Measurements from ENCODE around the gene ZNF532. TPM values are rescaled to one million over a fixed set of nuclear protein-coding genes. Genes with fewer than 3 reads are reported as not detected.

ZNF532 gene
- total and polyA plus RNA-seq, 2 donors (not counting 3 experiments of a cell fraction or from before 2014, with no cell fraction given) = 42.3 to 70.1 TPM

- ChIA-PET CTCF (no interaction called here), POLR2A (no interaction called here)
- H3K4me3 ChIP-seq (replicated peaks in 1 of 3; ENCODE audit: insufficient read depth in 1 of 3, low read depth in 1 of 3, low read length in 3 of 3) = no peak overlapping the region
- H3K27me3 ChIP-seq (ENCODE audit: control insufficient read depth in 2 of 2, insufficient read depth in 2 of 2, low read length in 2 of 2) = peaks cover 0 to 5% of the 10 kb centered on the region in 2 experiments
- H3K9me3 ChIP-seq (replicated peaks; ENCODE audit: control insufficient read depth, insufficient read depth, low read length) = no peaks in the 10 kb centered on the region
- TF ChIP-seq FOS (IDR thresholded peaks at IDR 0.05; ENCODE audit: borderline replicate concordance, insufficient read depth, low read length) (no peak), MYC (IDR thresholded peaks at IDR 0.05; ENCODE audit: low read depth, low read length) (no peak), EZH2 (IDR thresholded peaks at IDR 0.05; ENCODE audit: borderline replicate concordance, low read depth, low read length, severe bottlenecking) (no peak), MAX (IDR thresholded peaks at IDR 0.05; ENCODE audit: insufficient read depth, insufficient read length) (no peak), CTCF (IDR thresholded peaks at IDR 0.05; ENCODE audit: extremely low read depth in 1 of 2, insufficient read depth in 1 of 2, low read depth in 1 of 2, low read length in 2 of 2) (no peak), POLR2AphosphoS5 (IDR thresholded peaks at IDR 0.05; ENCODE audit: insufficient read depth, low read depth, low read length) (no peak), GATA2 (IDR thresholded peaks at IDR 0.05; ENCODE audit: insufficient read depth, insufficient read length, low read depth, low read length) (no peak), POLR2A (IDR thresholded peaks at IDR 0.05; ENCODE audit: low read depth, low read length) (no peak), JUN (IDR thresholded peaks at IDR 0.05; ENCODE audit: borderline replicate concordance, insufficient read depth, insufficient read length, low read depth) (no peak)
- no peaks in the 10 kb centered on the region for H3K9me1 ChIP-seq (replicated peaks; ENCODE audit: control insufficient read depth, extremely low read depth, insufficient read depth, low read length)
- no peak overlapping the region for H2AFZ ChIP-seq (ENCODE audit: low read depth, low read length)
- no peak overlapping the region for H3K27ac ChIP-seq (ENCODE audit: insufficient read depth, low read depth, low read length)
- H3K36me3 ChIP-seq (ENCODE audit: control insufficient read depth in 2 of 2, extremely low read depth in 1 of 2, insufficient read depth in 2 of 2, low read length in 2 of 2) = no peaks in the 10 kb centered on the region
- BruUV-seq (replicated peaks) = no TSS peak
- FAIRE-seq (no peak), DNase-seq (ENCODE audit: low read depth, low spot score) (no peak)
- intact Hi-C loops (cut with micrococcal nuclease) (no loop called here), dilution Hi-C loops (cut with MboI; ENCODE audit: extremely low pct_ligation_motif_present, low sequenced_read_pairs) (no loop called here)
- H3K79me2 ChIP-seq (ENCODE audit: control insufficient read depth, insufficient read depth, low read length) = no peaks in the 10 kb centered on the region
- no peaks in the 10 kb centered on the region for H4K20me1 ChIP-seq (replicated peaks; ENCODE audit: control insufficient read depth, extremely low read depth, insufficient read depth, low read length)
- H3K4me2 ChIP-seq (ENCODE audit: insufficient read depth, low read length) = no peak overlapping the region
- no peak overlapping the region for H3K9ac ChIP-seq (replicated peaks; ENCODE audit: extremely low read depth, insufficient read depth, low read length)
- H3K4me1 ChIP-seq (ENCODE audit: control insufficient read depth, extremely low read depth, insufficient read depth, low read length) = no peaks in the 10 kb centered on the region
Observed at GRCh38 chr18:59035591-59035990, 170.9 kb downstream of the ZNF532 start.

Small RNA genes within 50 kb of the gene (small RNA-seq; reads per million reads assigned to genes)
- not detected for gene RF00096 (ENCODE audit: insufficient read depth, insufficient read length, low read depth, low replicate concordance)
- gene RNU2-69P (ENCODE audit: insufficient read depth, insufficient read length, low read depth, low replicate concordance) = not detected

Other genes starting within 250 kb of the ZNF532 start
- not detected in 2 replicates for gene ALPK2, start 235.8 kb upstream of the ZNF532 start, total RNA-seq
- gene ALPK2, start 235.8 kb upstream of the ZNF532 start, polyA plus RNA-seq = not detected in 2 replicates
- gene MALT1, start 193.4 kb upstream of the ZNF532 start, total RNA-seq = 5.1 and 8.8 TPM in 2 replicates
- gene MALT1, start 193.4 kb upstream of the ZNF532 start, polyA plus RNA-seq = 2.8 and 3.2 TPM in 2 replicates